CD4-positive, alpha-beta T cell (primary cell): ENCODE measurements around the gene MORN2. TPM values are rescaled to one million over a fixed set of nuclear protein-coding genes. Genes with fewer than 3 reads are reported as not detected.

Source experiments
- ATAC-seq: fragments of 200-7000 bp; cut with Tn5 transposase; one replicate; pipeline ENCODE4 v1.10.0; 2022; ENCODE audit warnings: mild to moderate bottlenecking; ENCODE audit not compliant: poor library complexity
- CTCF ChIA-PET: fragments of 350-600 bp; sonication (Branson Sonifier 250); formaldehyde crosslinking; loops from one replicate; lab custom pipeline; 2021; ENCODE audit warnings: antibody characterized with exemption, inconsistent platforms; lab: Charles Lee
- POLR2A ChIA-PET: fragments of 350-600 bp; sonication (Branson Sonifier 250); formaldehyde crosslinking; loops from one replicate; lab custom pipeline; 2021; ENCODE audit warnings: antibody characterized with exemption, inconsistent platforms; lab: Charles Lee
- DNase-seq, 14 experiments: peaks; one replicate each; pipeline ENCODE4 v3.0.0-alpha.2; 2013 to 2020; ENCODE audit warnings: mixed read lengths in 2 of 14
- H3K27ac ChIP-seq, 2 donors: one replicate each; pipeline versions ENCODE4 v1.5.1 to v1.7.0; 2013; ENCODE audit warnings: low read length in 2 of 2, low read depth in 1 of 2, mild to moderate bottlenecking in 1 of 2
- H3K27me3 ChIP-seq, 2 experiments: 1 replicate in 1 of 2; 2 replicates in 1 of 2; pipeline versions ENCODE4 v1.6.1 to v1.7.0; 2013; ENCODE audit warnings: low read length in 2 of 2, control low read depth in 1 of 2, mild to moderate bottlenecking in 1 of 2, moderate library complexity in 1 of 2; ENCODE audit not compliant: insufficient read depth in 2 of 2, control insufficient read depth in 1 of 2
- H3K36me3 ChIP-seq: one replicate; pipeline ENCODE4 v1.6.1; 2013; ENCODE audit warnings: low read length, control low read depth; ENCODE audit not compliant: insufficient read depth
- H3K4me1 ChIP-seq: one replicate; pipeline ENCODE4 v1.6.1; 2013; ENCODE audit warnings: low read length, control low read depth; ENCODE audit not compliant: insufficient read depth
- H3K4me3 ChIP-seq: one replicate; pipeline ENCODE4 v1.5.1; 2013; ENCODE audit warnings: mild to moderate bottlenecking, low read length, moderate library complexity
- H3K9me3 ChIP-seq, 2 experiments: 1 replicate in 1 of 2; 2 replicates in 1 of 2; pipeline versions ENCODE4 v1.6.1 to v1.7.0; 2013; ENCODE audit warnings: low read length in 2 of 2, mild to moderate bottlenecking in 2 of 2, control low read depth in 1 of 2, moderate library complexity in 1 of 2; ENCODE audit not compliant: control insufficient read depth in 1 of 2, insufficient read depth in 1 of 2
- H3K27ac Mint-ChIP-seq: one replicate; pipeline ENCODE4 v1.8.0; 2020; ENCODE audit warnings: mixed read lengths
- H3K27me3 Mint-ChIP-seq: one replicate; pipeline ENCODE4 v1.8.0; 2021; ENCODE audit warnings: mixed read lengths
- H3K36me3 Mint-ChIP-seq: one replicate; pipeline ENCODE4 v1.8.0; 2021; ENCODE audit warnings: low read depth, mixed read lengths
- H3K4me1 Mint-ChIP-seq: one replicate; pipeline ENCODE4 v1.8.0; 2021; ENCODE audit warnings: low read depth, mixed read lengths
- H3K4me3 Mint-ChIP-seq: one replicate; pipeline ENCODE4 v1.8.0; 2020; ENCODE audit warnings: mild to moderate bottlenecking, mixed read lengths
- H3K9me3 Mint-ChIP-seq: one replicate; pipeline ENCODE4 v1.8.0; 2020; ENCODE audit warnings: mixed read lengths
- CTCF ChIP-seq: fragments of 200-600 bp; IDR thresholded peaks from one replicate; pipeline ENCODE4 v1.8.0; 2022; ENCODE audit warnings: antibody characterized with exemption, mild to moderate bottlenecking
- intact Hi-C, 2 experiments: fragments of 100-400 bp; cut with DNase I in 1 of 2; cut with micrococcal nuclease in 1 of 2; formaldehyde crosslinking; loops; one replicate each; pipeline versions ENCODE4 v1.15.1 to v1.9.0; 2023 to 2025; cut with DNase I, micrococcal nuclease
- total RNA-seq, 174 experiments: library from RNA in 2 of 174; stranded (reverse) in 2 of 174; gene quantifications; one replicate each; pipeline ENCODE4 v1.2.3 and lab custom pipeline; 2021 to 2026

Gene MORN2
- total RNA-seq, 2 experiments from 2014 or later = 2.1 to 2.6 TPM

DNA sequence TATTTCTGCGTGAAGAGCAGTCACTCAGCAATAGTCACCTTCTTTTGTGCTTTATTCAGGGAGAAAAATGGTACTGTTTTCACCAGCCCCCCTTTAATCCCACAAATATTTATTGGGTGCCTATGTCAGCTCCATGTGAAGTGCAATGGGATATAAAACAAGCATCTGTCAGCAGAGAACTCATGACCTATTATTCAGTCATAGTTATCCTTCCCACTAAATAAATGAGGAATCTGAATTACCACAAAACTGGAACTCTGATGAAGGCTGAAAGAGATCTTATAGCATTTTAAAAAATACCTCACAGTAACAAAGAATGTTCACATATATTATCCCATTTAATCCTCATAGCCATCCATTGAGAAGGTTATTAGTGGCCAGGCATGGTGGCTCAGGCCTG lies 45.8 kb upstream of the MORN2 start:
- no peak for ATAC-seq
- POLR2A ChIA-PET = no interaction called here
- Mint-ChIP-seq H3K4me1 (no peaks in the 10 kb centered on the region), H3K27me3 (no peaks in the 10 kb centered on the region), H3K36me3 (peaks cover 38% of the 10 kb centered on the region), H3K4me3 (no peak overlapping the region), H3K27ac (no peak overlapping the region), H3K9me3 (no peaks in the 10 kb centered on the region)
- no peak overlapping the region for H3K4me3 ChIP-seq
- no peak for DNase-seq
- H3K4me1 ChIP-seq = no peaks in the 10 kb centered on the region
- no peak for TF ChIP-seq CTCF
- H3K36me3 ChIP-seq = peaks cover 29% of the 10 kb centered on the region
- H3K27ac ChIP-seq = no peak overlapping the region
- no peaks in the 10 kb centered on the region for H3K9me3 ChIP-seq
- no peaks in the 10 kb centered on the region for H3K27me3 ChIP-seq
- intact Hi-C loops = loop anchor here (5.0 to 10.0 kb wide), 2 partner anchors 245 to 248 kb away; no protein-coding TSS in a partner anchor
- CTCF ChIA-PET = no interaction called here

DNA sequence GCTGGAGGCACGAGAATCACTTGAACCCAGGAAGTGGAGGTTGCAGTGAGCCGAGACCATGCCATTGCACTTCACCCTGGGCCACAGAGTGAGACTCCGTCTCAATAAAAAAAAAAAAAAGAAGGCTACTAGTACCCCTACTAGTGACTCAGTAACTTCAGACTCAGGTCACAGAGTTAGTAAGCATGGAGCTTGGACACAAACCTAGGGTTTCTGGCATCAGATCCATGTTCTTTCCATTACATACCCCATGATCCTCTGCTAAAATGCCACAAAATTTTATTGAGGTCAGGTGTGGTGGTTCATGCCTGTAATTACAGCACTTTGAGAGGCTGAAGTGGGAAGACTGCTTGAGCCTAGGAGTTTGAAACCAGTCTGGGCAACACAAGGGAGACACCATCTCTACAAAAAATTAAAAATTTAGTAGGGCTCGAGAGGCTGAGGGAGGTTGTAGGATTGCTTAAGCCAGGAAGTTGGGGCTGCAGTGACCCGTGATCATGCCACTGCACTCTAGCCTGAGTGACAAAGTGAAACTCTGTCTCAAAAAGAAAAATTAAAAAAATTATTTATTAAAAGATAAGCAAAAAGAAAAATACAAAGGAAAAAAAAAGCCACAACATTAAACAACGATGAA lies 45.1 kb upstream of the MORN2 start:
- H3K4me3 Mint-ChIP-seq = no peak overlapping the region
- no peak for TF ChIP-seq CTCF
- Histone ChIP-seq H3K36me3 (peaks cover 26% of the 10 kb centered on the region), H3K4me3 (no peak overlapping the region), H3K9me3 (no peaks in the 10 kb centered on the region), H3K27ac (no peak overlapping the region), H3K27me3 (no peaks in the 10 kb centered on the region), H3K4me1 (no peaks in the 10 kb centered on the region)
- no peaks in the 10 kb centered on the region for H3K9me3 Mint-ChIP-seq
- intact Hi-C loops = loop anchor here (5.0 to 10.0 kb wide), 2 partner anchors 246 to 248 kb away; no protein-coding TSS in a partner anchor
- peaks cover 40% of the 10 kb centered on the region for H3K36me3 Mint-ChIP-seq
- CTCF ChIA-PET = no interaction called here
- no peak for ATAC-seq
- no peak overlapping the region for H3K27ac Mint-ChIP-seq
- POLR2A ChIA-PET = no interaction called here
- H3K4me1 Mint-ChIP-seq = no peaks in the 10 kb centered on the region
- H3K27me3 Mint-ChIP-seq = no peaks in the 10 kb centered on the region
- DNase-seq = peak in 2 of 14 experiments; percentile 21 to 24

DNA sequence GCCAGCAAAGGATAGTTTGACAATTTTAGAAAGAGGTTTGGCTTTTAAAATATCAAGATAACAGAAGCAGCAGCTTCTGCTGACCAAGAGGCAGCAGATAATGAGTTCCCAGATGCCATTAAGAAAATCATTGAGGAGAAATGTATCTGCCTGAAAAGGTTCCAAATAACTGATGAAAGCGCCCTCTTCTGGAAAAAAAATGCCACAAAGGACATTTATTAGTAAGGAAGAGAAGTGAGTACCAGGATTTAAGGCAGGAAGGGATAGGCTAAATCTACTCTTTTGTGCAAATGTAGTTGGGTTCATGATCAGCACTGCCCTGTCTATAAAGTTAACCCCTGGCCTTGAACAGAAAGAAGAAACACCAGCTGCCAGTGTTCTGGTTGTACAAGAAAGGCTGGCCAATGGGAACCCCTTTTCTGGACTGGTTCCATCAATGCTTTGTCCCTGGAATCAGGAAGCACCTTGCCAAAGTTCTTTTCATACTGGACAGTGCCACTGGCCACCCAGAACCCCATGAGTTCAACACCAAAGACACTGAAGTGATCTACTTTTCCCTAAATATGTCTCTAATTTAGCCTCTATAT lies 40.7 kb upstream of the MORN2 start:
- Mint-ChIP-seq H3K27me3 (no peaks in the 10 kb centered on the region), H3K4me1 (no peaks in the 10 kb centered on the region), H3K9me3 (no peaks in the 10 kb centered on the region), H3K27ac (no peak overlapping the region), H3K36me3 (peaks cover 41% of the 10 kb centered on the region), H3K4me3 (no peak overlapping the region)
- intact Hi-C loops = loop anchor here (5.0 to 10.0 kb wide), 2 partner anchors 250 to 298 kb away; no protein-coding TSS in a partner anchor
- POLR2A ChIA-PET = interaction anchor here (0.9 kb wide), 1 partner anchor 84 kb away, joined by 3 read pairs; the partner anchor contains the start of gene SRSF7
- no peak overlapping the region for H3K27ac ChIP-seq
- H3K9me3 ChIP-seq = no peaks in the 10 kb centered on the region
- peaks cover 20% of the 10 kb centered on the region for H3K36me3 ChIP-seq
- DNase-seq (peak in 3 of 14 experiments; percentile 26 to 40 (median 35)), ATAC-seq (no peak)
- H3K4me1 ChIP-seq = no peaks in the 10 kb centered on the region
- TF ChIP-seq CTCF = peak; percentile 46
- CTCF ChIA-PET = no interaction called here
- no peaks in the 10 kb centered on the region for H3K27me3 ChIP-seq
- no peak overlapping the region for H3K4me3 ChIP-seq
